ENCODE results near the gene EEF1A2. TPM values are rescaled to one million over a fixed set of nuclear protein-coding genes. Genes with fewer than 3 reads are reported as not detected.

The EEF1A2 gene
- total and polyA plus RNA-seq, 2 of the 4 experiments (the other 2 are of a cell fraction): 1.3 to 4.6 TPM

DNA sequence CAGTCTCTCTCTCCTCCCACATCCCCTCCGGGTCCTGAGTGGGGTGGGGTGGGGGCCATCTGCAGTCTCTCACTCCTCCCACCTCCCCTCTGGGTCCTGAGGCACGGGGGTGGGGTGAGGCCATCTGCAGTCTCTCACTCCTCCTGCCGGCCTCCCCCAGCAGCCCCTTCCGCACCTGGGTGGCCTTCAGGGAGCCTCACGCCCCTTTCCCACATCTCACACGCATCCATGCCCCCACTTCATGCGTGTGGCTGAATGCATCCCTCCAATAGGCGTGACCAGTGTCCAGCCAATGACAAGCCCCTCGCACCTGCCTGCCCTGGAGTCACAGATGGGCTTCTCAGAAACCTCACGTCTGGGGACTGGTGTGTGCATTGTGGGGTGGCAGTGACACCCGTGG is 49.7 kb upstream of the EEF1A2 start:
- dilution Hi-C loops (cut with HindIII; ENCODE audit: low sequenced_read_pairs, unreplicated experiment): no loop called here
- in situ Hi-C loops (cut with MboI; ENCODE audit: low sequenced_read_pairs): no loop called here
- no peaks in the 10 kb centered on the region for H3K79me1 ChIP-seq (ENCODE audit: low read depth in 1 of 2, low read length in 2 of 2)

More for the DNA sequence above, 49.7 kb upstream of the EEF1A2 start:
- ChIA-PET POLR2A (ENCODE audit: unreplicated experiment) (no interaction called here), CTCF (no interaction called here)
- H2BK15ac ChIP-seq (ENCODE audit: low read depth, low read length): no peak overlapping the region
- TF ChIP-seq RFX5 (IDR thresholded peaks at IDR 0.05; ENCODE audit: low read depth, low read length) (no peak), CHD1 (IDR thresholded peaks at IDR 0.05; ENCODE audit: low read depth, low read length) (no peak), RCOR1 (IDR thresholded peaks at IDR 0.05; ENCODE audit: insufficient replicate concordance, low read length) (no peak), SMC3 (IDR thresholded peaks at IDR 0.05; ENCODE audit: low read depth, low read length) (no peak), CEBPB (IDR thresholded peaks at IDR 0.05; ENCODE audit: low read depth, low read length) (no peak), MAFK (IDR thresholded peaks at IDR 0.05; ENCODE audit: low read depth, low read length) (no peak), MAZ (IDR thresholded peaks at IDR 0.05; ENCODE audit: borderline replicate concordance, low read depth, low read length) (no peak), MXI1 (IDR thresholded peaks at IDR 0.05; ENCODE audit: borderline replicate concordance, low read depth, low read length) (no peak), NFE2L2 (IDR thresholded peaks at IDR 0.05; ENCODE audit: low read depth, low read length) (no peak), BHLHE40 (IDR thresholded peaks at IDR 0.05; ENCODE audit: low read depth, low read length) (no peak), RAD21 (IDR thresholded peaks at IDR 0.05; ENCODE audit: low read length) (no peak)
- TF ChIP-seq, protein P1, sequence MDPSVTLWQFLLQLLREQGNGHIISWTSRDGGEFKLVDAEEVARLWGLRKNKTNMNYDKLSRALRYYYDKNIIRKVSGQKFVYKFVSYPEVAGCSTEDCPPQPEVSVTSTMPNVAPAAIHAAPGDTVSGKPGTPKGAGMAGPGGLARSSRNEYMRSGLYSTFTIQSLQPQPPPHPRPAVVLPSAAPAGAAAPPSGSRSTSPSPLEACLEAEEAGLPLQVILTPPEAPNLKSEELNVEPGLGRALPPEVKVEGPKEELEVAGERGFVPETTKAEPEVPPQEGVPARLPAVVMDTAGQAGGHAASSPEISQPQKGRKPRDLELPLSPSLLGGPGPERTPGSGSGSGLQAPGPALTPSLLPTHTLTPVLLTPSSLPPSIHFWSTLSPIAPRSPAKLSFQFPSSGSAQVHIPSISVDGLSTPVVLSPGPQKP (IDR thresholded peaks at IDR 0.05; ENCODE audit: borderline replicate concordance, low read depth, low read length): no peak
- TF ChIP-seq, protein P2, sequence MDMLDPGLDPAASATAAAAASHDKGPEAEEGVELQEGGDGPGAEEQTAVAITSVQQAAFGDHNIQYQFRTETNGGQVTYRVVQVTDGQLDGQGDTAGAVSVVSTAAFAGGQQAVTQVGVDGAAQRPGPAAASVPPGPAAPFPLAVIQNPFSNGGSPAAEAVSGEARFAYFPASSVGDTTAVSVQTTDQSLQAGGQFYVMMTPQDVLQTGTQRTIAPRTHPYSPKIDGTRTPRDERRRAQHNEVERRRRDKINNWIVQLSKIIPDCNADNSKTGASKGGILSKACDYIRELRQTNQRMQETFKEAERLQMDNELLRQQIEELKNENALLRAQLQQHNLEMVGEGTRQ (IDR thresholded peaks at IDR 0.05; ENCODE audit: low read depth, low read length): no peak
- TF ChIP-seq, protein P3, sequence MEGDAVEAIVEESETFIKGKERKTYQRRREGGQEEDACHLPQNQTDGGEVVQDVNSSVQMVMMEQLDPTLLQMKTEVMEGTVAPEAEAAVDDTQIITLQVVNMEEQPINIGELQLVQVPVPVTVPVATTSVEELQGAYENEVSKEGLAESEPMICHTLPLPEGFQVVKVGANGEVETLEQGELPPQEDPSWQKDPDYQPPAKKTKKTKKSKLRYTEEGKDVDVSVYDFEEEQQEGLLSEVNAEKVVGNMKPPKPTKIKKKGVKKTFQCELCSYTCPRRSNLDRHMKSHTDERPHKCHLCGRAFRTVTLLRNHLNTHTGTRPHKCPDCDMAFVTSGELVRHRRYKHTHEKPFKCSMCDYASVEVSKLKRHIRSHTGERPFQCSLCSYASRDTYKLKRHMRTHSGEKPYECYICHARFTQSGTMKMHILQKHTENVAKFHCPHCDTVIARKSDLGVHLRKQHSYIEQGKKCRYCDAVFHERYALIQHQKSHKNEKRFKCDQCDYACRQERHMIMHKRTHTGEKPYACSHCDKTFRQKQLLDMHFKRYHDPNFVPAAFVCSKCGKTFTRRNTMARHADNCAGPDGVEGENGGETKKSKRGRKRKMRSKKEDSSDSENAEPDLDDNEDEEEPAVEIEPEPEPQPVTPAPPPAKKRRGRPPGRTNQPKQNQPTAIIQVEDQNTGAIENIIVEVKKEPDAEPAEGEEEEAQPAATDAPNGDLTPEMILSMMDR (conservative IDR thresholded peaks at IDR 0.05; ENCODE audit: low read depth, low read length): no peak
- H3K27ac ChIP-seq (ENCODE audit: insufficient read depth, low read length): no peak overlapping the region
- no peak overlapping the region for H3K18ac ChIP-seq (ENCODE audit: low read depth, low read length)
- no peak overlapping the region for H3K23ac ChIP-seq (ENCODE audit: low read depth, low read length)
- H2BK5ac ChIP-seq (ENCODE audit: low read depth, low read length, poor library complexity, severe bottlenecking): no peak overlapping the region
- no peak overlapping the region for H2AK5ac ChIP-seq (ENCODE audit: low read depth, low read length)
- no TSS peak for BruUV-seq (replicated peaks)
- H4K8ac ChIP-seq (ENCODE audit: low read depth in 2 of 2, low read length in 2 of 2): no peak overlapping the region
- no peaks in the 10 kb centered on the region for H3K36me3 ChIP-seq (ENCODE audit: control insufficient read depth, insufficient read depth, low read length)
- H2BK20ac ChIP-seq (ENCODE audit: low read depth, low read length): no peak overlapping the region
- no peak overlapping the region for H3K4me3 ChIP-seq (ENCODE audit: insufficient read depth, low read depth, low read length)
- H3K14ac ChIP-seq (replicated peaks; ENCODE audit: low read depth, low read length): no peak overlapping the region
- peak overlapping the region; percentile 51 for H2AFZ ChIP-seq (replicated peaks; ENCODE audit: low read length, poor library complexity)
- no peak overlapping the region for H4K91ac ChIP-seq (ENCODE audit: insufficient read depth, low read depth, low read length)
- H4K5ac ChIP-seq (ENCODE audit: low read depth, low read length): no peak overlapping the region
- H4K20me1 ChIP-seq (ENCODE audit: insufficient read depth, low read length): no peaks in the 10 kb centered on the region
- WGBS, 2 experiments (ENCODE audit: extremely low coverage in 2 of 2, insufficient read length in 1 of 2): no CpG with 5 or more reads among the region's 11 CpGs
- H3K4me1 ChIP-seq (ENCODE audit: control insufficient read depth, insufficient read depth, low read length): no peaks in the 10 kb centered on the region
- no peak overlapping the region for H2BK120ac ChIP-seq (ENCODE audit: low read depth, low read length)
- no peaks in the 10 kb centered on the region for H3K9me1 ChIP-seq (ENCODE audit: insufficient read depth, low read length)
- peaks cover 40% of the 10 kb centered on the region for H3K27me3 ChIP-seq (ENCODE audit: control insufficient read depth, insufficient read depth, low read length)
- no peak overlapping the region for H3K56ac ChIP-seq (ENCODE audit: extremely low read depth, insufficient read depth, low read length)
- no peak for DNase-seq
- no peak overlapping the region for H3K4ac ChIP-seq (ENCODE audit: low read depth, low read length)
- H3K9ac ChIP-seq (ENCODE audit: low read depth, low read length): no peak overlapping the region
- H3K9me3 ChIP-seq (ENCODE audit: control insufficient read depth, insufficient read depth, low read length): no peaks in the 10 kb centered on the region
- no peak for ATAC-seq (ENCODE audit: low read depth)
- no peak overlapping the region for H2AK9ac ChIP-seq (replicated peaks; ENCODE audit: low read depth, low read length, poor library complexity)
- intact Hi-C loops (cut with micrococcal nuclease): no loop called here
- H3K4me2 ChIP-seq (ENCODE audit: low read depth, low read length): no peak overlapping the region

Data from IMR-90 (cell line).